IMR-90 (cell line): ENCODE data around the gene C1GALT1. TPM values are rescaled to one million over a fixed set of nuclear protein-coding genes. Genes with fewer than 3 reads are reported as not detected.

ENCODE experiments used
- ATAC-seq: fragments of 200-7000 bp; cut with Tn5 transposase; 2 replicates; pipeline ENCODE4 v1.9.1; 2020; ENCODE audit warnings: low read depth, mild to moderate bottlenecking, moderate library complexity
- BruUV-seq: library from RNA; stranded (reverse); fragments of 400-500 nt; replicated peaks from 2 replicates; lab custom pipeline; 2021; lab: Mats Ljungman, UMichigan
- CTCF ChIA-PET: fragments of 300-600 bp; formaldehyde crosslinking; extraction: SDS; loops from one replicate; lab custom pipeline; 2021; ENCODE audit warnings: antibody characterized with exemption; lab: Yijun Ruan, JAX
- POLR2A ChIA-PET: fragments of 300-600 bp; sonication (Branson Sonifier 250); formaldehyde crosslinking; loops from one replicate; lab custom pipeline; 2022; ENCODE audit warnings: antibody characterized with exemption; ENCODE audit not compliant: unreplicated experiment; lab: Charles Lee
- DNase-seq: peaks from one replicate; pipeline ENCODE4 v3.0.0; 2013
- H2AFZ ChIP-seq: replicated peaks from 2 replicates; pipeline ENCODE3; 2013; ENCODE audit warnings: low read length, mild to moderate bottlenecking; ENCODE audit not compliant: poor library complexity
- H2AK5ac ChIP-seq: 2 replicates; pipeline ENCODE4 v1.6.1; 2013; ENCODE audit warnings: low read depth, low read length, inconsistent platforms
- H2AK9ac ChIP-seq: replicated peaks from 2 replicates; pipeline ENCODE3; 2013; ENCODE audit warnings: mild to moderate bottlenecking, low read depth, low read length, moderate library complexity; ENCODE audit not compliant: poor library complexity
- H2BK120ac ChIP-seq: 2 replicates; pipeline ENCODE4 v1.6.1; 2013; ENCODE audit warnings: low read depth, low read length, inconsistent platforms
- H2BK15ac ChIP-seq: 3 replicates; pipeline ENCODE4 v1.6.1; 2013; ENCODE audit warnings: low read depth, low read length, inconsistent platforms
- H2BK20ac ChIP-seq: 2 replicates; pipeline ENCODE4 v1.6.1; 2013; ENCODE audit warnings: low read depth, mild to moderate bottlenecking, inconsistent platforms, low read length, moderate library complexity
- H2BK5ac ChIP-seq: 2 replicates; pipeline ENCODE4 v1.6.1; 2013; ENCODE audit warnings: mild to moderate bottlenecking, low read depth, low read length, inconsistent platforms; ENCODE audit not compliant: poor library complexity, severe bottlenecking
- H3K14ac ChIP-seq: replicated peaks from 2 replicates; pipeline ENCODE4 v1.6.1; 2013; ENCODE audit warnings: low read depth, low read length, inconsistent platforms
- H3K18ac ChIP-seq: 2 replicates; pipeline ENCODE4 v1.6.1; 2013; ENCODE audit warnings: low read depth, low read length, control low read depth
- H3K23ac ChIP-seq: 2 replicates; pipeline ENCODE4 v1.6.1; 2013; ENCODE audit warnings: low read depth, low read length, inconsistent platforms
- H3K27ac ChIP-seq: 2 replicates; pipeline ENCODE4 v1.5.1; 2013; ENCODE audit warnings: mild to moderate bottlenecking, control low read depth, low read length; ENCODE audit not compliant: insufficient read depth
- H3K27me3 ChIP-seq: 2 replicates; pipeline ENCODE4 v1.6.1; 2013; ENCODE audit warnings: low read length; ENCODE audit not compliant: control insufficient read depth, insufficient read depth
- H3K36me3 ChIP-seq: 2 replicates; pipeline ENCODE4 v1.6.1; 2013; ENCODE audit warnings: low read length, mixed read lengths; ENCODE audit not compliant: control insufficient read depth, insufficient read depth
- H3K4ac ChIP-seq: 2 replicates; pipeline ENCODE4 v1.6.1; 2013; ENCODE audit warnings: low read depth, low read length, inconsistent platforms
- H3K4me1 ChIP-seq: 2 replicates; pipeline ENCODE4 v1.6.1; 2013; ENCODE audit warnings: low read length, mixed read lengths; ENCODE audit not compliant: control insufficient read depth, insufficient read depth
- H3K4me2 ChIP-seq: 2 replicates; pipeline ENCODE4 v1.6.1; 2013; ENCODE audit warnings: low read depth, mild to moderate bottlenecking, control low read depth, low read length, moderate library complexity
- H3K4me3 ChIP-seq: 2 replicates; pipeline ENCODE4 v1.5.1; 2013; ENCODE audit warnings: low read depth, mild to moderate bottlenecking, control low read depth, low read length, moderate library complexity; ENCODE audit not compliant: insufficient read depth
- H3K56ac ChIP-seq: 2 replicates; pipeline ENCODE4 v1.6.1; 2013; ENCODE audit warnings: low read length, inconsistent platforms; ENCODE audit not compliant: insufficient read depth; ENCODE audit errors: extremely low read depth
- H3K79me1 ChIP-seq, 2 experiments: 2 replicates each; pipeline ENCODE4 v1.6.1; 2013; ENCODE audit warnings: low read length in 2 of 2, inconsistent platforms in 1 of 2, low read depth in 1 of 2
- H3K9ac ChIP-seq: 2 replicates; pipeline ENCODE4 v1.6.1; 2013; ENCODE audit warnings: low read depth, low read length, control low read depth
- H3K9me1 ChIP-seq: 2 replicates; pipeline ENCODE4 v1.6.1; 2013; ENCODE audit warnings: low read length, inconsistent platforms; ENCODE audit not compliant: insufficient read depth
- H3K9me3 ChIP-seq: 2 replicates; pipeline ENCODE4 v1.6.1; 2013; ENCODE audit warnings: low read length; ENCODE audit not compliant: control insufficient read depth, insufficient read depth
- H4K20me1 ChIP-seq: 2 replicates; pipeline ENCODE4 v1.6.1; 2013; ENCODE audit warnings: low read length, inconsistent platforms; ENCODE audit not compliant: insufficient read depth
- H4K5ac ChIP-seq: 2 replicates; pipeline ENCODE4 v1.6.1; 2013; ENCODE audit warnings: mild to moderate bottlenecking, low read depth, low read length, control low read depth
- H4K8ac ChIP-seq, 2 experiments: 2 replicates each; pipeline ENCODE4 v1.6.1; 2013; ENCODE audit warnings: low read depth in 2 of 2, low read length in 2 of 2, control low read depth in 1 of 2, inconsistent platforms in 1 of 2
- H4K91ac ChIP-seq: 2 replicates; pipeline ENCODE4 v1.6.1; 2013; ENCODE audit warnings: low read depth, low read length, inconsistent platforms; ENCODE audit not compliant: insufficient read depth
- BHLHE40 ChIP-seq: fragments of 150-350 bp; IDR thresholded peaks from 2 replicates; pipeline ENCODE4 v1.6.1; 2016; ENCODE audit warnings: mild to moderate bottlenecking, low read depth, low read length
- CEBPB ChIP-seq: IDR thresholded peaks from 2 replicates; pipeline ENCODE4 v1.6.1; 2012; ENCODE audit warnings: low read depth, low read length, improper control_type of control experiment
- CHD1 ChIP-seq: IDR thresholded peaks from 2 replicates; pipeline ENCODE4 v1.6.1; 2012; ENCODE audit warnings: low read depth, low read length, improper control_type of control experiment
- ELK1 ChIP-seq: fragments of 150-350 bp; IDR thresholded peaks from 2 replicates; pipeline ENCODE4 v1.6.1; 2016; ENCODE audit warnings: low read depth, mild to moderate bottlenecking, low read length, moderate library complexity, borderline replicate concordance
- FOS ChIP-seq: fragments of 150-350 bp; IDR thresholded peaks from 2 replicates; pipeline ENCODE4 v1.6.1; 2016; ENCODE audit warnings: low read depth, low read length
- MAFK ChIP-seq: IDR thresholded peaks from 2 replicates; pipeline ENCODE4 v1.6.1; 2012; ENCODE audit warnings: low read depth, low read length, improper control_type of control experiment
- MXI1 ChIP-seq: IDR thresholded peaks from 2 replicates; pipeline ENCODE4 v1.6.1; 2012; ENCODE audit warnings: low read depth, mild to moderate bottlenecking, low read length, moderate library complexity, borderline replicate concordance
- RAD21 ChIP-seq: IDR thresholded peaks from 2 replicates; pipeline ENCODE4 v1.6.1; 2012; ENCODE audit warnings: low read length, improper control_type of control experiment
- RFX5 ChIP-seq: IDR thresholded peaks from 2 replicates; pipeline ENCODE4 v1.8.0; 2012; ENCODE audit warnings: low read depth, mild to moderate bottlenecking, low read length, moderate library complexity
- SMC3 ChIP-seq: fragments of 150-350 bp; IDR thresholded peaks from 2 replicates; pipeline ENCODE4 v1.6.1; 2016; ENCODE audit warnings: low read depth, mild to moderate bottlenecking, antibody characterized with exemption, low read length, moderate library complexity
- USF2 ChIP-seq: fragments of 150-350 bp; IDR thresholded peaks from 2 replicates; pipeline ENCODE4 v1.6.1; 2017; ENCODE audit warnings: mild to moderate bottlenecking, antibody characterized with exemption, low read length, low read depth
- WGBS, 2 experiments: methylation state at CpG; one replicate each; pipeline versions ENCODE4 v1.1.5 to v1.1.7; 2013; ENCODE audit warnings: missing lambda C conversion rate in 2 of 2; ENCODE audit not compliant: insufficient read length in 1 of 2; ENCODE audit errors: extremely low coverage in 2 of 2; 5-methylcytosine and 5-hydroxymethylcytosine counted together
- dilution Hi-C: fragments of 300-500 bp; cut with HindIII; formaldehyde crosslinking; loops from one replicate; pipeline ENCODE4 v1.14.3; 2018; ENCODE audit warnings: low sequenced_read_pairs; ENCODE audit not compliant: unreplicated experiment
- in situ Hi-C: fragments of 300-500 bp; cut with MboI; formaldehyde crosslinking; loops from 3 replicates; pipeline ENCODE4 v1.14.3; 2019; ENCODE audit warnings: low sequenced_read_pairs, inconsistent platforms, mixed read lengths
- intact Hi-C: fragments of 100-400 bp; cut with micrococcal nuclease; formaldehyde crosslinking; loops from 2 replicates; pipeline ENCODE4 v1.10.0; 2022
- polyA plus RNA-seq, 3 experiments: library from polyadenylated mRNA; depleted of rRNA; stranded (reverse); fragments of >200 nt; gene quantifications; 2 replicates each; pipeline ENCODE4 v1.2.3, GENCODE V29; 2012; ENCODE audit warnings: low replicate concordance in 1 of 3
- total RNA-seq: library from RNA; depleted of rRNA; stranded (reverse); fragments of >200 nt; gene quantifications from 2 replicates; pipeline ENCODE4 v1.2.3, GENCODE V29; 2012

The C1GALT1 gene
- total and polyA plus RNA-seq, 2 of the 4 experiments (the other 2 are of a cell fraction), result 11.6 to 12.2 TPM

- no peak overlapping the region for H3K23ac ChIP-seq
- no peaks in the 10 kb centered on the region for H3K36me3 ChIP-seq
- no peaks in the 10 kb centered on the region for H3K9me3 ChIP-seq
- peaks cover 4% of the 10 kb centered on the region; the same call in 1 of the 2 replicates for H3K9me1 ChIP-seq
- H3K4me1 ChIP-seq, result peaks cover 3% of the 10 kb centered on the region
- H3K9ac ChIP-seq, result no peak overlapping the region
- no peaks in the 10 kb centered on the region for H4K20me1 ChIP-seq
- no peak overlapping the region for H2AFZ ChIP-seq
- no peak overlapping the region for H2BK20ac ChIP-seq
- H3K18ac ChIP-seq, result no peak overlapping the region
- DNase-seq, result peak; percentile 74
- H3K4me3 ChIP-seq, result no peak overlapping the region
- dilution Hi-C loops (no loop called here), intact Hi-C loops (loop anchor here (2.0 kb wide), 1 partner anchor 15 kb away; no protein-coding TSS in a partner anchor), in situ Hi-C loops (no loop called here)
- no peak overlapping the region for H3K4ac ChIP-seq
- CTCF ChIA-PET, result interaction anchor here (0.8 kb wide), 1 partner anchor 8 kb away, joined by 4 read pairs; no protein-coding TSS in a partner anchor
- H3K27ac ChIP-seq, result no peak overlapping the region
- peak overlapping the region; percentile 69 for H3K4me2 ChIP-seq
- peak overlapping the region in 1 of 2 experiments; percentile 71; a peak in 2 of 4 replicates for H4K8ac ChIP-seq
- H2AK9ac ChIP-seq, result no peak overlapping the region
- no TSS peak for BruUV-seq
- no peak overlapping the region for H2BK120ac ChIP-seq
- H3K79me1 ChIP-seq, result peaks cover 20 to 29% of the 10 kb centered on the region in 2 experiments; a peak in 3 of 4 replicates
- H3K14ac ChIP-seq, result no peak overlapping the region
- H4K91ac ChIP-seq, result no peak overlapping the region
- no peak overlapping the region for H2BK5ac ChIP-seq
- no peaks in the 10 kb centered on the region for H3K27me3 ChIP-seq
- WGBS, 2 experiments, result 23% methylated on average over 2 of the region's 5 CpGs; no CpG with 5 or more reads in 1 of the 2 experiments
- POLR2A ChIA-PET, result no interaction called here
- no peak overlapping the region for H4K5ac ChIP-seq
- no peak for TF ChIP-seq CHD1
- TF ChIP-seq USF2, result no peak
- no peak for TF ChIP-seq SMC3
- 0 out of 2 replicates have a peak, but pooled peaks have one; percentile 1 for TF ChIP-seq CEBPB
- no peak for TF ChIP-seq FOS
- TF ChIP-seq BHLHE40, result no peak
- TF ChIP-seq ELK1, result no peak
- TF ChIP-seq MAFK, result peak; percentile 83
- no peak for TF ChIP-seq RFX5
- TF ChIP-seq RAD21, result no peak
- no peak for TF ChIP-seq MXI1
- H3K56ac ChIP-seq, result no peak overlapping the region
- H2BK15ac ChIP-seq, result no peak overlapping the region
- ATAC-seq, result peak; percentile 93
- no peak overlapping the region for H2AK5ac ChIP-seq
Observed at GRCh38 chr7:7190142-7190541, 7.8 kb downstream of the C1GALT1 start.
